ENCODE results near the gene TPSD1. TPM values are rescaled to one million over a fixed set of nuclear protein-coding genes. Genes with fewer than 3 reads are reported as not detected.

The TPSD1 gene
- total and polyA plus RNA-seq, 2 donors (not counting 3 experiments of a cell fraction or from before 2014, with no cell fraction given), result not detected

GRCh38 chr16:1290063-1290501 is 34.2 kb downstream of the TPSD1 start:
- H3K9me1 ChIP-seq (replicated peaks; ENCODE audit: control insufficient read depth, extremely low read depth, insufficient read depth, low read length), result no peaks in the 10 kb centered on the region
- no peaks in the 10 kb centered on the region for H3K9me3 ChIP-seq (replicated peaks; ENCODE audit: control insufficient read depth, insufficient read depth, low read length)
- no peak overlapping the region for H3K9ac ChIP-seq (replicated peaks; ENCODE audit: extremely low read depth, insufficient read depth, low read length)
- H3K36me3 ChIP-seq (ENCODE audit: control insufficient read depth in 2 of 2, extremely low read depth in 1 of 2, insufficient read depth in 2 of 2, low read length in 2 of 2), result no peaks in the 10 kb centered on the region
- H3K79me2 ChIP-seq (ENCODE audit: control insufficient read depth, insufficient read depth, low read length), result no peaks in the 10 kb centered on the region
- POLR2A ChIA-PET, result no interaction called here
- H4K20me1 ChIP-seq (replicated peaks; ENCODE audit: control insufficient read depth, extremely low read depth, insufficient read depth, low read length), result no peaks in the 10 kb centered on the region
- TF ChIP-seq GATA2 (IDR thresholded peaks at IDR 0.05; ENCODE audit: insufficient read depth, insufficient read length, low read depth, low read length) (no peak), EZH2 (IDR thresholded peaks at IDR 0.05; ENCODE audit: borderline replicate concordance, low read depth, low read length, severe bottlenecking) (peak; percentile 7)
- H2AFZ ChIP-seq (ENCODE audit: low read depth, low read length), result no peak overlapping the region
- CTCF ChIA-PET, result interaction anchor here (0.8 to 2.5 kb wide), 3 partner anchors 10 to 15 kb away, joined by 3 to 15 read pairs (median 3); no protein-coding TSS in a partner anchor
- no peak overlapping the region for H3K4me2 ChIP-seq (ENCODE audit: insufficient read depth, low read length)
- peaks cover 17 to 18% of the 10 kb centered on the region in 2 experiments for H3K27me3 ChIP-seq (ENCODE audit: control insufficient read depth in 2 of 2, insufficient read depth in 2 of 2, low read length in 2 of 2)
- no peaks in the 10 kb centered on the region for H3K4me1 ChIP-seq (ENCODE audit: control insufficient read depth, extremely low read depth, insufficient read depth, low read length)
- DNase-seq (ENCODE audit: low read depth, low spot score) (no peak), FAIRE-seq (no peak)
- no peak overlapping the region for H3K4me3 ChIP-seq (replicated peaks in 1 of 3; ENCODE audit: insufficient read depth in 1 of 3, low read depth in 1 of 3, low read length in 3 of 3)
- intact Hi-C loops (cut with micrococcal nuclease) (no loop called here), dilution Hi-C loops (cut with MboI; ENCODE audit: extremely low pct_ligation_motif_present, low sequenced_read_pairs) (no loop called here)
- no peak overlapping the region for H3K27ac ChIP-seq (ENCODE audit: insufficient read depth, low read depth, low read length)
- BruUV-seq (replicated peaks), result no TSS peak

- no TSS peak for BruUV-seq (replicated peaks)
- peaks cover 17 to 18% of the 10 kb centered on the region in 2 experiments for H3K27me3 ChIP-seq (ENCODE audit: control insufficient read depth in 2 of 2, insufficient read depth in 2 of 2, low read length in 2 of 2)
- FAIRE-seq, result no peak
- no peak overlapping the region for H3K4me2 ChIP-seq (ENCODE audit: insufficient read depth, low read length)
- ChIA-PET CTCF (interaction anchor here (1.4 to 2.5 kb wide), 2 partner anchors 9 to 11 kb away, joined by 3 to 15 read pairs; no protein-coding TSS in a partner anchor), POLR2A (no interaction called here)
- H3K9ac ChIP-seq (replicated peaks; ENCODE audit: extremely low read depth, insufficient read depth, low read length), result no peak overlapping the region
- H3K36me3 ChIP-seq (ENCODE audit: control insufficient read depth in 2 of 2, extremely low read depth in 1 of 2, insufficient read depth in 2 of 2, low read length in 2 of 2), result no peaks in the 10 kb centered on the region
- no peaks in the 10 kb centered on the region for H4K20me1 ChIP-seq (replicated peaks; ENCODE audit: control insufficient read depth, extremely low read depth, insufficient read depth, low read length)
- H2AFZ ChIP-seq (ENCODE audit: low read depth, low read length), result no peak overlapping the region
- H3K4me3 ChIP-seq (replicated peaks in 1 of 3; ENCODE audit: insufficient read depth in 1 of 3, low read depth in 1 of 3, low read length in 3 of 3), result no peak overlapping the region
- dilution Hi-C loops (cut with MboI; ENCODE audit: extremely low pct_ligation_motif_present, low sequenced_read_pairs), result no loop called here
- intact Hi-C loops (cut with micrococcal nuclease), result no loop called here
- no peak for TF ChIP-seq FOS (IDR thresholded peaks at IDR 0.05; ENCODE audit: borderline replicate concordance, insufficient read depth, low read length)
- no peak for TF ChIP-seq POLR2AphosphoS5 (IDR thresholded peaks at IDR 0.05; ENCODE audit: insufficient read depth, low read depth, low read length)
- TF ChIP-seq, protein P1, sequence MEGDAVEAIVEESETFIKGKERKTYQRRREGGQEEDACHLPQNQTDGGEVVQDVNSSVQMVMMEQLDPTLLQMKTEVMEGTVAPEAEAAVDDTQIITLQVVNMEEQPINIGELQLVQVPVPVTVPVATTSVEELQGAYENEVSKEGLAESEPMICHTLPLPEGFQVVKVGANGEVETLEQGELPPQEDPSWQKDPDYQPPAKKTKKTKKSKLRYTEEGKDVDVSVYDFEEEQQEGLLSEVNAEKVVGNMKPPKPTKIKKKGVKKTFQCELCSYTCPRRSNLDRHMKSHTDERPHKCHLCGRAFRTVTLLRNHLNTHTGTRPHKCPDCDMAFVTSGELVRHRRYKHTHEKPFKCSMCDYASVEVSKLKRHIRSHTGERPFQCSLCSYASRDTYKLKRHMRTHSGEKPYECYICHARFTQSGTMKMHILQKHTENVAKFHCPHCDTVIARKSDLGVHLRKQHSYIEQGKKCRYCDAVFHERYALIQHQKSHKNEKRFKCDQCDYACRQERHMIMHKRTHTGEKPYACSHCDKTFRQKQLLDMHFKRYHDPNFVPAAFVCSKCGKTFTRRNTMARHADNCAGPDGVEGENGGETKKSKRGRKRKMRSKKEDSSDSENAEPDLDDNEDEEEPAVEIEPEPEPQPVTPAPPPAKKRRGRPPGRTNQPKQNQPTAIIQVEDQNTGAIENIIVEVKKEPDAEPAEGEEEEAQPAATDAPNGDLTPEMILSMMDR (IDR thresholded peaks at IDR 0.05; ENCODE audit: extremely low read depth in 1 of 2, insufficient read depth in 1 of 2, low read depth in 1 of 2, low read length in 2 of 2), result no peak
- TF ChIP-seq JUN (IDR thresholded peaks at IDR 0.05; ENCODE audit: borderline replicate concordance, insufficient read depth, insufficient read length, low read depth), result no peak
- no peak for TF ChIP-seq GATA2 (IDR thresholded peaks at IDR 0.05; ENCODE audit: insufficient read depth, insufficient read length, low read depth, low read length)
- TF ChIP-seq MAX (IDR thresholded peaks at IDR 0.05; ENCODE audit: insufficient read depth, insufficient read length), result no peak
- no peak for TF ChIP-seq EZH2 (IDR thresholded peaks at IDR 0.05; ENCODE audit: borderline replicate concordance, low read depth, low read length, severe bottlenecking)
- TF ChIP-seq POLR2A (IDR thresholded peaks at IDR 0.05; ENCODE audit: low read depth, low read length), result no peak
- no peak for TF ChIP-seq MYC (IDR thresholded peaks at IDR 0.05; ENCODE audit: low read depth, low read length)
- no peaks in the 10 kb centered on the region for H3K9me1 ChIP-seq (replicated peaks; ENCODE audit: control insufficient read depth, extremely low read depth, insufficient read depth, low read length)
- no peak overlapping the region for H3K27ac ChIP-seq (ENCODE audit: insufficient read depth, low read depth, low read length)
- H3K79me2 ChIP-seq (ENCODE audit: control insufficient read depth, insufficient read depth, low read length), result no peaks in the 10 kb centered on the region
- DNase-seq (ENCODE audit: low read depth, low spot score), result peak; percentile 37
- H3K4me1 ChIP-seq (ENCODE audit: control insufficient read depth, extremely low read depth, insufficient read depth, low read length), result no peaks in the 10 kb centered on the region
- no peaks in the 10 kb centered on the region for H3K9me3 ChIP-seq (replicated peaks; ENCODE audit: control insufficient read depth, insufficient read depth, low read length)
These were observed 35.1 kb downstream of the TPSD1 start for GRCh38 chr16:1290860-1291575.

Measured in endothelial cell of umbilical vein (primary cell).